HepG2 (cell line): Measurements from ENCODE around the gene SPTB. TPM values are rescaled to one million over a fixed set of nuclear protein-coding genes. Genes with fewer than 3 reads are reported as not detected.

ENCODE experiments used
- ATF7-NPFF ChIP-seq: sonication (generic); formaldehyde crosslinking; IDR thresholded peaks from 2 replicates; pipeline ENCODE4 v1.8.1; 2023; ENCODE audit warnings: mild to moderate bottlenecking, low read depth, missing genetic modification reagents, moderate library complexity
- CREB3 ChIP-seq: sonication (generic); formaldehyde crosslinking; IDR thresholded peaks from 2 replicates; pipeline ENCODE4 v1.5.0; 2020; ENCODE audit warnings: missing genetic modification reagents
- DMAP1 ChIP-seq: IDR thresholded peaks from 2 replicates; pipeline ENCODE4 v1.6.1; 2016
- FOXP4 ChIP-seq: sonication (generic); formaldehyde crosslinking; IDR thresholded peaks from 2 replicates; pipeline ENCODE4 v1.4.0; 2020; ENCODE audit warnings: missing genetic modification reagents
- HBP1 ChIP-seq: IDR thresholded peaks from 2 replicates; pipeline ENCODE4 v1.6.1; 2016; ENCODE audit warnings: low read depth, control low read depth
- HDAC2 ChIP-seq: sonication (generic); formaldehyde crosslinking; IDR thresholded peaks from 2 replicates; pipeline ENCODE4 v1.4.0; 2020; ENCODE audit warnings: missing genetic modification reagents
- HMGXB4 ChIP-seq, 2 experiments: sonication (generic) in 1 of 2; formaldehyde crosslinking in 1 of 2; IDR thresholded peaks; 2 replicates each; pipeline versions ENCODE4 v1.4.0 to v1.6.1; 2018 to 2020; ENCODE audit warnings: missing genetic modification reagents in 2 of 2, borderline replicate concordance in 1 of 2, low read depth in 1 of 2, mild to moderate bottlenecking in 1 of 2, missing biosample characterization in 1 of 2
- NR2C2 ChIP-seq: sonication (generic); formaldehyde crosslinking; IDR thresholded peaks from 2 replicates; pipeline ENCODE4 v1.4.0; 2020; ENCODE audit warnings: missing genetic modification reagents, mild to moderate bottlenecking, moderate library complexity, borderline replicate concordance
- RBFOX2 ChIP-seq: fragments of 200-400 bp; formaldehyde crosslinking; IDR thresholded peaks from 2 replicates; pipeline ENCODE4 v1.6.1; 2017; ENCODE audit warnings: low read depth, mild to moderate bottlenecking, low read length
- TAF15 ChIP-seq: fragments of 200-400 bp; formaldehyde crosslinking; IDR thresholded peaks from one replicate; pipeline ENCODE4 v1.6.1; 2018; ENCODE audit warnings: mild to moderate bottlenecking, low read depth, low read length; ENCODE audit not compliant: poor library complexity, severe bottlenecking
- ZBTB10 ChIP-seq: sonication (generic); formaldehyde crosslinking; IDR thresholded peaks from 2 replicates; pipeline ENCODE4 v1.4.0; 2020; ENCODE audit warnings: missing genetic modification reagents, borderline replicate concordance
- ZBTB39 ChIP-seq: sonication (generic); formaldehyde crosslinking; IDR thresholded peaks from 2 replicates; pipeline ENCODE4 v1.5.0; 2020; ENCODE audit warnings: missing genetic modification reagents
- ZNF501 ChIP-seq: sonication (generic); formaldehyde crosslinking; IDR thresholded peaks from 2 replicates; pipeline ENCODE4 v1.5.1; 2020; ENCODE audit warnings: mild to moderate bottlenecking, moderate library complexity, missing genetic modification reagents
- ZNF709 ChIP-seq: sonication (generic); formaldehyde crosslinking; IDR thresholded peaks from 2 replicates; pipeline ENCODE4 v1.5.0; 2020; ENCODE audit warnings: mild to moderate bottlenecking, missing genetic modification reagents
- ZNF784 ChIP-seq: sonication (generic); formaldehyde crosslinking; IDR thresholded peaks from 2 replicates; pipeline ENCODE4 v1.5.1; 2020; ENCODE audit warnings: missing genetic modification reagents, mild to moderate bottlenecking, borderline replicate concordance
- polyA plus RNA-seq, 8 experiments: library from polyadenylated mRNA; depleted of rRNA in 3 of 8; stranded (reverse) in 7 of 8; unstranded in 1 of 8; fragments of >200 nt; fragmentation: Illumina TruSeq in 4 of 8; extraction: Trizol in 4 of 8; gene quantifications; 2 replicates each; pipeline versions ENCODE4 v1.2.1 to v1.2.3, GENCODE V29; 2011 to 2016; ENCODE audit warnings: low read depth in 4 of 8, missing spikeins in 1 of 8, mixed read lengths in 1 of 8; ENCODE audit not compliant: insufficient read depth in 1 of 8
- total RNA-seq, 5 experiments: library from RNA; depleted of rRNA; stranded (reverse); fragments of >200 nt; fragmentation: Illumina TruSeq; extraction: Trizol; gene quantifications; 2 replicates each; pipeline ENCODE4 v1.2.3, GENCODE V29; 2016; ENCODE audit warnings: low read depth in 1 of 5

The SPTB gene
- total and polyA plus RNA-seq, 2 of the 13 experiments (the other 11 are each of a cell fraction or from before 2014, with no cell fraction given), result 0.01 to 0.02 TPM

- TF ChIP-seq ZBTB10 (CRISPR knock-in tag) (peak; percentile 39; the same call in 1 of the 2 replicates), CREB3 (CRISPR knock-in tag) (no peak), ZBTB39 (peak; percentile 69; the same call in 1 of the 2 replicates), ZNF709 (peak; percentile 75), RBFOX2 (peak; percentile 81), DMAP1 (CRISPR knock-in tag) (0 out of 2 replicates have a peak, but pooled peaks have one; percentile 33), HDAC2 (peak; percentile 51), FOXP4 (peak; percentile 34), TAF15 (no peak), ZNF784 (CRISPR knock-in tag) (no peak), HMGXB4 (CRISPR knock-in tag; IDR thresholded peaks at IDR 0.05; ENCODE audit: borderline replicate concordance in 1 of 2, low read depth in 1 of 2) (peak in 1 of 2 experiments; percentile 55; a peak in 1 of 4 replicates), HBP1 (CRISPR knock-in tag) (0 out of 2 replicates have a peak, but pooled peaks have one; percentile 34), ZNF501 (CRISPR knock-in tag) (peak; percentile 58; the same call in 1 of the 2 replicates), NR2C2 (peak; percentile 46; the same call in 1 of the 2 replicates), ATF7-NPFF (CRISPR knock-in tag) (peak; percentile 80)
Observed at GRCh38 chr14:64704143-64704742, 175.5 kb downstream of the SPTB start, which contains the start of gene PLEKHG3 (continued).
